HCEC 1CT (cell line): ENCODE results near the gene SLC25A1.

Experiments used
- DNase-seq: peaks from one replicate; pipeline ENCODE4 v3.0.0-alpha.2; 2017

Gene SLC25A1

DNA sequence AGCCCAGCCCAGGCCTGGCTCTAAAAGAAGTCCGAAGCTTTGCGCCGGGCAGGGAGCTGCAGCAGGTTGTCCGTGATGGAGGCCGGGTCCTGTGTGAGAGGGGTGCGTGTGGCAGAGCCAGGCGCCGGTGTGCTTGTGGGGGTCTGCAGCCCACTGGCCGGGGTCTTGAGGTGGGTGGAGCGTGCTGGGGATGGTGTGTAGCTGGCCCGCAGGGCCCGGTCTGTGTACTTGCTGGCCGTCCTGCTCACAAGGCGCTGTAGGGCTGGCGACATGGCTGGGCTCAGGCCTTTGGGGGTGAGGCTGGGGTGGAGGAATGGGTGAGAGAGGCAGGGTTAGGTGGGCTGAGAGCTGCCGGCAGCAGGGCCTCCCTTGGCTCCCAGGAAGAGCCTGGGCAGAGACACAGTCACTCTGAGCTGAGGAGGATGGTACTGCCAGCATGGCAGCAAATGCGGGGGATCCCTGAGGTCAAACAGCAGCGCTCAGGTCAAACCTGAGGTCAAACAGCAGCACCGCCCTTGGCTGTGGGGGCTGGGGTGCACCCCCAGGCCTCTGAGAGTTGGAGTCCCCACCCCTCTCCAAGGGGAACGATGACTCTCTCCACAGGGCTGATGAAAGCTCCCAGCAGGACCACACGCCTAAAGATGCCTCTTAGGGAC lies 44.2 kb downstream of the SLC25A1 start:
- DNase-seq: no peak

DNA sequence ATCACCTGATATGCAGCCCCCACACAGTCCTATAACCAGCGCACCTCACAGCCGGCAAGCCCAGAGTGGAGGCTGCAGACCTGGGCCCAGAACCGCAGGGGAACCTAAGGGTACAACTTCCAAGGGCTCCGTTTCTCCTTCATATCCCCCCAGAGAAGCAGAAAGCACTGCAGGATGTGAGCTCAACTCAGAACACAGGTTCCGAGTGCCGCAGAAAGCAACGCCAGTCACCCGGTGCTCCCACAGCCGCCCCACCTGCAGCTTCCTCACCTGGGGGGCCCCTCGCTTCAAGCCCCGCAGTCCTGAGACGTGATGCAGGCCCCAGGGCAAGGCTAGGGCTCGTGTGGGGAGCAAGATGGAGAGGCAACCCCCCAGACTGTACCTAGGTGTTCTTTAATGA lies 45.0 kb downstream of the SLC25A1 start:
- no peak for DNase-seq

DNA sequence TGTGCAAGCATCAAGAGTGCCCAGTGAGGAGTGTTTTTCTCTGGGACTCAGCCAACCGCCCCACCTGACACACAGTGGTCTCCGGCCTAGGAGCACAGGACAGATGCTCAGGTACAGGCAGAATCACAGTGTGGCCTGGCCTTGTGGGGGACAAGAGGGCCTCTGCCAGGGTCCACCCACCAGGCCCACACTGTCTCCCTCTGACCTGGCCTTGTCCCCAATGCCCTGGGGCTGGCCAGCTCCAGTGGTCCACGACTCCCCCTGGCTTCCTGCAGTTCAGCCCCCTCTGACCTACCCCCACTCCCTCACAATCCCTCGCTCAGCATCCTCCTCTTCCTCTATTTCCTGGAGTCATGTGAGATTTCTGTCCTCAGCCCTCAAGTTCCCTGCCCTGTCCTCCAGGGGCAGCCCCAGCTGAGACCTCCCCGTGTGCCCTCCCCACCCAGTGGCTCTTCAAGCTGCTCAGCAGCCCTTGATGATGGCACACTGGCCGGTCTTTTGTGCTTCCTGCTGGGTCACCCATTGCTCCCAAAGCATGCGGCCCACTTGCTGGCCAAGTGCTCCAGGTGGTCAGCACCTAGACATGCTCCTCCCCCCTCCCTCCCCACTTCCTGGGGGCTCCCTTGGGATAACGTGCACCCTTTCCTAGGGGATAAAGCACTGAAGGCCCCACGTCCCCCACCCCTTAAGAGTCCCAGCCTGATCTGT lies 45.7 kb downstream of the SLC25A1 start:
- no peak for DNase-seq

DNA sequence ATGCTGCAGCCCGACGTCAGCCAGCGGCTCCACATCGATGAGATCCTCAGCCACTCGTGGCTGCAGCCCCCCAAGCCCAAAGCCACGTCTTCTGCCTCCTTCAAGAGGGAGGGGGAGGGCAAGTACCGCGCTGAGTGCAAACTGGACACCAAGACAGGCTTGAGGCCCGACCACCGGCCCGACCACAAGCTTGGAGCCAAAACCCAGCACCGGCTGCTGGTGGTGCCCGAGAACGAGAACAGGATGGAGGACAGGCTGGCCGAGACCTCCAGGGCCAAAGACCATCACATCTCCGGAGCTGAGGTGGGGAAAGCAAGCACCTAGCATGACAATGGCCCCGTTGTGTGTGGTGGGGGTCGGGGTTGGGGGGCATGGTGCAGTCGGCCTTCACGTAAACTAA lies 46.4 kb downstream of the SLC25A1 start:
- DNase-seq: no peak

DNA sequence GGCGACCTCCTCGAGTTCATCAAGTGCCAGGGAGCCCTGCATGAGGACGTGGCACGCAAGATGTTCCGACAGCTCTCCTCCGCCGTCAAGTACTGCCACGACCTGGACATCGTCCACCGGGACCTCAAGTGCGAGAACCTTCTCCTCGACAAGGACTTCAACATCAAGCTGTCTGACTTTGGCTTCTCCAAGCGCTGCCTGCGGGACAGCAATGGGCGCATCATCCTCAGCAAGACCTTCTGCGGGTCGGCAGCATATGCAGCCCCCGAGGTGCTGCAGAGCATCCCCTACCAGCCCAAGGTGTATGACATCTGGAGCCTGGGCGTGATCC lies 46.9 kb downstream of the SLC25A1 start:
- no peak for DNase-seq

DNA sequence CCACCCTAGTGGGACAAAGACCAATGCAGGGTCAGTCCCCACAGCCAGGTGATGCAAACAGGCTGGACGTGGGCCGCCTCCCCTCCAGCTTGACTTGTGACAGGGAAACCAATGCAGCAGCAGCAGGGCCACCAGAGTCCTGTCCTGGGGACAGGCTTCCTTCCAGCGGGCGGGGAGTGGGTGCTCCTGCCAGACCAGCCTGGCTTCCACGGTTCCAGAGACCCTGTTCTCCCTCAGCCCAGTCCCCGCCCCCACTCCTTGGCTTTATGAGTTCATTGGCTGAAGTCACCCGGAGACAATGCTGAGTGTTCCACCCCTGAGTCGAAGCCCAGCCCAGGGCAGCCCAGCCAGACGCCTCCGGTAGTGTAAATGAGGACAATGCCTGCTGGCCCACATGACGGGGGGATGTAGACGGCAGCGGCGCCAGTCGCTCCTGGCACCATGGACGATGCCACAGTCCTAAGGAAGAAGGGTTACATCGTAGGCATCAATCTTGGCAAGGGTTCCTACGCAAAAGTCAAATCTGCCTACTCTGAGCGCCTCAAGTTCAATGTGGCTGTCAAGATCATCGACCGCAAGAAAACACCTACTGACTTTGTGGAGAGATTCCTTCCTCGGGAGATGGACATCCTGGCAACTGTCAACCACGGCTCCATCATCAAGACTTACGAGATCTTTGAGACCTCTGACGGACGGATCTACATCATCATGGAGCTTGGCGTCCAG lies 47.4 kb downstream of the SLC25A1 start, which contains the start of gene TSSK2:
Gene TSSK2 (plus strand): TSS at position 350 of the 726 bp plus-strand sequence. CDS start 92 bp downstream, at position 442.
- DNase-seq: no peak

DNA sequence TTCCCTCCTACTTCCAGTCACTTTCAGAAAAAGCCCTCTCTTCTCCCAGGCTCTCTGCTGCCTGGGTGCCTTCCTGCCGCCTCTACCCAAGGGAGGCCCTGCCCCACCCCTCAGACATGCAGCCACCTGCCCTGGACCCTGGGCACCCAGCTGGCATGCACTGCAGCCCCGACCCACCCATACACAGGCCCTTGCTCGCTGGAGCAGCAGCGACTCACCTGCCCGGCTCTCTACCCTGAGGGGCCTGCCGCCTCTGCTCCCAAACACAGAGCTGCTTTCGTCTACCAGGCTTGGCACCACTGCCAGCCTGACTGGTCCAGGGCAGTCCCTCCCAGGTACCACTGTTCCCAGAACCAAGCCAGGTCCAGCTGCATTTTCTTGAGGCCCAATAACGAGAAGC lies 48.7 kb downstream of the SLC25A1 start:
- no peak for DNase-seq

DNA sequence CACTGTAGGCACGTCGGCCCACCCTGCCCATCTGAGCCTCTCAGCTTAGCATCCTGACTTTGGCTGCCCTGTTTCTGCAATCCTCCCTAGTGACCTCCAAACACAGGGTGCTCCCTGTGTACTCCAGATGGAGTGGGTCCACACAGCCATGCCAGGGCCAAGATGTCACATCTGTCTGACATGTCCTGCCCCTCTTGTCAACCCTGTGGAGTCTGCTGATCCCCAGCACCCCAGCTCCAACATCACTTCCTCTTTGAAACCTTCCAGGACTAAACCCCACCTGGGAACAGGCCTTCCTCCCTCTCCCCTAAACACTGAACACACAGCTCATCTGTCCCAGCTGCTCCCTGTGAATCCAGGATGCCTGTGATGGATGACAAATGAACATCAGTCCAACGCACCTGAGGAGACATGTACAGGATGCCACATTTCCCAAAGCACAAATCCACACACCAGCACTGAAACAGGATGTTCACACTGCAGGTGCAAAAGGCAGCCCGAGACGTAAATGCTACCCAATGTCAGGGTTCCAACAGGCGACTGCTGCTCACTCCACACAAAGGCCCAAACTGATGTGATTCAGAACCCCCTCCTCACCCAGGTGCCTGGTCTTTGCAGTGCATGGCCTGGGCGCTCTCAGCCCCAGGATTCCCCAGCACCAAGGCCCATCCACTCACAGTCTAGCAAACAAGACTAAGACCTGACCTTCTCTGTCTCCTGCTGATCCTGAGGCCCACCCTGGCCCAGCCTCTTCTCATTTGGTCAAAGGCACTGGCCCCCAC lies 49.4 kb downstream of the SLC25A1 start:
- no peak for DNase-seq

DNA sequence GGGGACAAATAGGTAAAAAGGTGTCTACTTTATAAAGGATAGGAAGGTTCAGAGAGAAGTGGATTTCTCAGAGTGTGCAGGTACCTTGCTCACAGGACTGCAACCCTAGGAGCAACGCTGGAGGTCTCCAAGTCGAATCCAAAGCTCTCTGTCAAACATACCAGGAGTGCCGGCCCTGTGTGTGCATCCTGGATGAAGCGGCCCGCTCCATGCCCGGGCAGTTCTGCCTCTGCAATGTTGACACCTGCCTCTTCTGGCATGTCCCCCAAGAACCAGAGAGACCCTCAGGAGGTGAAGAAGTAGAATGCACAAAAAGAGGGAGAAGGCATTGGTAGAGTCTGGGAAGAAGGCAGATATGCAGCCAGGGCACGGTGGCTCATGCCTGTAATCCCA lies 50.5 kb downstream of the SLC25A1 start:
- DNase-seq: no peak

DNA sequence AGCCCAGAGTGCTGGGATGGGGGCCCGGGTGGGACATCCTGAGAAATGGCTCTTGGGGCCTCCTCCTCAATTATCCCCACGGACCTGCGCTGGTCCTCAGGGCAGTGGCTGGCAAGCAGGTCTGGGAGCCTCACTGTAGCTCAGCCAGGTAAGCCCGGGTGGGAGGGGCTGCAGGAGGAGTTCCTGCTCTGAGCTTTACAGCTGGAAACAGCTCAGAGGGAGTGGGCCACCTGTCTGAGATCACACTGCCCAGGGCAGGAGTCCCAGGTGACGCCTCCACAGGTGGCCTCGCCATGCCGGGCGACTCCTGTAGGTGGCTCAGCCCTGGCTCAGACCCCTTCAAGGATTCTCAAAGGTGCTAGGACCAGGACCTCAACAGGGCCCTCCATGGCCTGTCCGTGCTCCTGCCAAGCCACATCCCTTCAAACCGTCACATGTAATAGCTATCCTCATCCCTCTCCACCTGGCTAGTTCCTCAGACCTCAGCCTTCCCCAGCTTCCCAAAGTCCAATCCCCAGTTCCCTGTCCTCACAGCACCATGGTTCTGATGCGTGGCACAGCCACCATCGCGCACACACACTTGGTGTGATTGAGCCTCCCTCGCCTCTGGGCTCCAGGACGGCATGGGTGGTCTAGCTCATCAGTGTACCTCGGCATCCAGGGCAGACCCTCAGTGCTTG lies 51.1 kb downstream of the SLC25A1 start:
- DNase-seq: no peak

DNA sequence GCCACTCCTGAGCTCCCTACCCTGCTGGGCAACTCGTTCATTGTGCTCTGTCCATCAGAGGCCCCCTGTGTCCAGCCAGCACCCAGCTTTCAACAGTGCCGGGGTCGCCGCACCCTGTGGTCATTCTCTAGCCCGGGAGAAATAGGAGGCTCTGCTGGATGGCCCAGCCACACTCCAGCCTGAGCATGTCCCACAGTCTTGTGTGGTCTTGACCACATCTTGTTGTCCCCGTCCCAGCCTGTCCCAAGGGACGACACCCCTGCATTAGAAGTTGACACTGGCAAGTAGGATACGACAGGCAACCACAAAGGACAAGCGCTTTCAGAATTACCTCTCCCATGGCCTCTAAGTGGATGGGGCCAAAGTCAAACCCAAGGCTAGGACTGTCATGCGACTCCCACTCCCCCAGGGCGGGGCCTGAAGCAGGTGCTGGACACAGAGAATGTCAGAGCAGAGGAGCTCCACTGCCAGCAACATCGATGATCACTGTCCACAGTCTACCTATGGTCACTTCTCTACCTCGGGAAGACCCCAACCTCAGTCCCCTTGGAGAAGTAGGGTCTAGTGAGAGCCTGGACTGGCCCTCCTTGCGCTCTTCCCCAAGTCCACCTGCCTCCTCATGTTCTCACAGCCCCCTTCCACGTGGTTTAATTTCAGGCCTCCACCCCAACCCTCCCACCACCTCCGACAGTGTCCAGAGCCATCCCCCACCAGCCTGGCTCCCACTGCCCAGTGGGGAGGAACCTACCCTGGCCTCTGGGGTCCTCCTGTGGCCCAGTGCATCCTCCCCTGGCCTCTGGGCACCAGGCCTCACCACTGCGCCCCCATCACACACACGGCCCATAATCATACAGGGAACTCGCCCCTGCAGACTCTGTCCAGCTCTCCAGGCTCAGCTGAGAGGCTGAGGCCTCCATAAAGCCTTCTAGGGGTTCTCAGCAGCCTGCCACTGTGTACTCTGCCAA lies 51.9 kb downstream of the SLC25A1 start:
- no peak for DNase-seq
